ENCODE results near the gene ARG2. TPM values are rescaled to one million over a fixed set of nuclear protein-coding genes. Genes with fewer than 3 reads are reported as not detected.

The ARG2 gene
- total RNA-seq, 1 experiment from 2014 or later = 35.2 TPM

DNA sequence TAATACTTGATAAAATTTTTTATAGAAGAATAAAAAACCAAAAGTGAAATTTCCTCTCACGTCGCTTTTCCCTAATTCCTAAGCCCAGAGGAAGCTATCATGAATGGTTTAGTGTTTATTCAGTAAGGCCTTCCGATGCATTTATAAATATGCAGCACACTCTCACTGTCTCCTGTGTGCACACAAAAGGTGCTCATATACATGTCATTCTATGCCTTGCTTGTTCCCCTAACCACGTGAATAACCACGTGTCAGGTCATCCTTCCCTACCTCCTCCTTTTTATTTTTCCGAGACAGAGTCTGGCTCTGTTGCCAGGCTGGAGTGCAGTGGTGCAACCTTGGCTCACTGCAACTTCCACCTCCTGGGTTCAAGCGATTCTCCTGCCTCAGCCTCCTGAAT lies 49.3 kb upstream of the ARG2 start:
- Histone ChIP-seq H2AFZ (ENCODE audit: low read length) (no peak overlapping the region), H3K23ac (ENCODE audit: insufficient read length, low read depth, low read length) (no peak overlapping the region), H3K23me2 (ENCODE audit: insufficient read length, low read depth, low read length, poor library complexity, severe bottlenecking) (no peaks in the 10 kb centered on the region), H3T11ph (ENCODE audit: low read length) (no peak overlapping the region), H4K91ac (ENCODE audit: insufficient read length, low read depth, low read length) (no peak overlapping the region), H3K4me1 (ENCODE audit: insufficient read depth, low read length) (no peaks in the 10 kb centered on the region), H3K56ac (ENCODE audit: insufficient read length, low read depth, low read length) (no peak overlapping the region), H3K79me2 (ENCODE audit: insufficient read depth, low read length) (no peaks in the 10 kb centered on the region), H3K79me1 (ENCODE audit: insufficient read depth, low read depth, low read length, poor library complexity, severe bottlenecking) (no peaks in the 10 kb centered on the region), H3K27me3 (ENCODE audit: insufficient read depth, low read length) (no peaks in the 10 kb centered on the region), H3K14ac (ENCODE audit: insufficient read depth, low read length) (no peak overlapping the region), H2BK20ac (ENCODE audit: low read depth, low read length, poor library complexity, severe bottlenecking) (no peak overlapping the region), H3K4ac (ENCODE audit: low read depth, low read length) (no peak overlapping the region), H3K27ac (ENCODE audit: insufficient read length, low read depth, low read length) (no peak overlapping the region), H2AK5ac (ENCODE audit: insufficient read length, low read length) (no peak overlapping the region), H4K20me1 (ENCODE audit: control insufficient read depth, insufficient read depth, insufficient read length) (no peaks in the 10 kb centered on the region), H2BK120ac (ENCODE audit: low read depth, low read length, poor library complexity, severe bottlenecking) (no peak overlapping the region), H3K18ac (ENCODE audit: insufficient read length, low read depth, low read length) (no peak overlapping the region), H4K5ac (ENCODE audit: insufficient read length, low read depth, low read length) (no peak overlapping the region), H2BK12ac (ENCODE audit: insufficient read length, low read depth, low read length) (no peak overlapping the region), H3K9me3 (ENCODE audit: control insufficient read depth, low read depth, low read length) (no peaks in the 10 kb centered on the region), H2BK15ac (ENCODE audit: low read depth, low read length) (no peak overlapping the region), H3K4me2 (ENCODE audit: insufficient read depth, insufficient read length, low read length) (no peak overlapping the region), H3K9ac (ENCODE audit: extremely low read depth, insufficient read length, low read length) (no peak overlapping the region), H2BK5ac (ENCODE audit: insufficient read length, low read length) (no peak overlapping the region), H4K8ac (replicated peaks; ENCODE audit: insufficient read length, low read depth, low read length) (no peak overlapping the region)
- peaks cover 3 to 20% (median 5%) of the 10 kb centered on the region in 3 experiments; a peak in 6 of 7 replicates for H3K36me3 Mint-ChIP-seq (ENCODE audit: insufficient read depth in 1 of 3, low read depth in 3 of 3)
- no CpG with 5 or more reads among the region's 7 CpGs for WGBS (ENCODE audit: extremely low coverage, insufficient read length, low lambda C conversion rate)
- DNase-seq = no peak
- no peak overlapping the region for H3K27ac Mint-ChIP-seq
- no peak overlapping the region for H3K4me3 Mint-ChIP-seq
- H3K9me3 Mint-ChIP-seq = no peaks in the 10 kb centered on the region
- TF ChIP-seq, protein P1, sequence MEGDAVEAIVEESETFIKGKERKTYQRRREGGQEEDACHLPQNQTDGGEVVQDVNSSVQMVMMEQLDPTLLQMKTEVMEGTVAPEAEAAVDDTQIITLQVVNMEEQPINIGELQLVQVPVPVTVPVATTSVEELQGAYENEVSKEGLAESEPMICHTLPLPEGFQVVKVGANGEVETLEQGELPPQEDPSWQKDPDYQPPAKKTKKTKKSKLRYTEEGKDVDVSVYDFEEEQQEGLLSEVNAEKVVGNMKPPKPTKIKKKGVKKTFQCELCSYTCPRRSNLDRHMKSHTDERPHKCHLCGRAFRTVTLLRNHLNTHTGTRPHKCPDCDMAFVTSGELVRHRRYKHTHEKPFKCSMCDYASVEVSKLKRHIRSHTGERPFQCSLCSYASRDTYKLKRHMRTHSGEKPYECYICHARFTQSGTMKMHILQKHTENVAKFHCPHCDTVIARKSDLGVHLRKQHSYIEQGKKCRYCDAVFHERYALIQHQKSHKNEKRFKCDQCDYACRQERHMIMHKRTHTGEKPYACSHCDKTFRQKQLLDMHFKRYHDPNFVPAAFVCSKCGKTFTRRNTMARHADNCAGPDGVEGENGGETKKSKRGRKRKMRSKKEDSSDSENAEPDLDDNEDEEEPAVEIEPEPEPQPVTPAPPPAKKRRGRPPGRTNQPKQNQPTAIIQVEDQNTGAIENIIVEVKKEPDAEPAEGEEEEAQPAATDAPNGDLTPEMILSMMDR (conservative IDR thresholded peaks at IDR 0.05) = no peak
- no peaks in the 10 kb centered on the region for H3K27me3 Mint-ChIP-seq (ENCODE audit: low read depth)
- peaks cover 18 to 25% of the 10 kb centered on the region in 2 experiments for H3K4me1 Mint-ChIP-seq
